IMR-90 (cell line): Measurements from ENCODE around the gene LUZP2. TPM values are rescaled to one million over a fixed set of nuclear protein-coding genes. Genes with fewer than 3 reads are reported as not detected.
A peak's percentile ranks its signal among the peaks of the same experiment; 100 is the strongest.

Experiments used
- ATAC-seq: fragments of 200-7000 bp; cut with Tn5 transposase; 2 replicates; pipeline ENCODE4 v1.9.1; 2020; ENCODE audit warnings: low read depth, mild to moderate bottlenecking, moderate library complexity
- BruUV-seq: library from RNA; stranded (reverse); fragments of 400-500 nt; replicated peaks from 2 replicates; lab custom pipeline; 2021; lab: Mats Ljungman, UMichigan
- CTCF ChIA-PET: fragments of 300-600 bp; formaldehyde crosslinking; extraction: SDS; loops from one replicate; lab custom pipeline; 2021; ENCODE audit warnings: antibody characterized with exemption; lab: Yijun Ruan, JAX
- POLR2A ChIA-PET: fragments of 300-600 bp; sonication (Branson Sonifier 250); formaldehyde crosslinking; loops from one replicate; lab custom pipeline; 2022; ENCODE audit warnings: antibody characterized with exemption; ENCODE audit not compliant: unreplicated experiment; lab: Charles Lee
- DNase-seq: peaks from one replicate; pipeline ENCODE4 v3.0.0; 2013
- H2AFZ ChIP-seq: replicated peaks from 2 replicates; pipeline ENCODE3; 2013; ENCODE audit warnings: low read length, mild to moderate bottlenecking; ENCODE audit not compliant: poor library complexity
- H2AK5ac ChIP-seq: 2 replicates; pipeline ENCODE4 v1.6.1; 2013; ENCODE audit warnings: low read depth, low read length, inconsistent platforms
- H2AK9ac ChIP-seq: replicated peaks from 2 replicates; pipeline ENCODE3; 2013; ENCODE audit warnings: mild to moderate bottlenecking, low read depth, low read length, moderate library complexity; ENCODE audit not compliant: poor library complexity
- H2BK120ac ChIP-seq: 2 replicates; pipeline ENCODE4 v1.6.1; 2013; ENCODE audit warnings: low read depth, low read length, inconsistent platforms
- H2BK15ac ChIP-seq: 3 replicates; pipeline ENCODE4 v1.6.1; 2013; ENCODE audit warnings: low read depth, low read length, inconsistent platforms
- H2BK20ac ChIP-seq: 2 replicates; pipeline ENCODE4 v1.6.1; 2013; ENCODE audit warnings: low read depth, mild to moderate bottlenecking, inconsistent platforms, low read length, moderate library complexity
- H2BK5ac ChIP-seq: 2 replicates; pipeline ENCODE4 v1.6.1; 2013; ENCODE audit warnings: mild to moderate bottlenecking, low read depth, low read length, inconsistent platforms; ENCODE audit not compliant: poor library complexity, severe bottlenecking
- H3K14ac ChIP-seq: replicated peaks from 2 replicates; pipeline ENCODE4 v1.6.1; 2013; ENCODE audit warnings: low read depth, low read length, inconsistent platforms
- H3K18ac ChIP-seq: 2 replicates; pipeline ENCODE4 v1.6.1; 2013; ENCODE audit warnings: low read depth, low read length, control low read depth
- H3K23ac ChIP-seq: 2 replicates; pipeline ENCODE4 v1.6.1; 2013; ENCODE audit warnings: low read depth, low read length, inconsistent platforms
- H3K27ac ChIP-seq: 2 replicates; pipeline ENCODE4 v1.5.1; 2013; ENCODE audit warnings: mild to moderate bottlenecking, control low read depth, low read length; ENCODE audit not compliant: insufficient read depth
- H3K27me3 ChIP-seq: 2 replicates; pipeline ENCODE4 v1.6.1; 2013; ENCODE audit warnings: low read length; ENCODE audit not compliant: control insufficient read depth, insufficient read depth
- H3K36me3 ChIP-seq: 2 replicates; pipeline ENCODE4 v1.6.1; 2013; ENCODE audit warnings: low read length, mixed read lengths; ENCODE audit not compliant: control insufficient read depth, insufficient read depth
- H3K4ac ChIP-seq: 2 replicates; pipeline ENCODE4 v1.6.1; 2013; ENCODE audit warnings: low read depth, low read length, inconsistent platforms
- H3K4me1 ChIP-seq: 2 replicates; pipeline ENCODE4 v1.6.1; 2013; ENCODE audit warnings: low read length, mixed read lengths; ENCODE audit not compliant: control insufficient read depth, insufficient read depth
- H3K4me2 ChIP-seq: 2 replicates; pipeline ENCODE4 v1.6.1; 2013; ENCODE audit warnings: low read depth, mild to moderate bottlenecking, control low read depth, low read length, moderate library complexity
- H3K4me3 ChIP-seq: 2 replicates; pipeline ENCODE4 v1.5.1; 2013; ENCODE audit warnings: low read depth, mild to moderate bottlenecking, control low read depth, low read length, moderate library complexity; ENCODE audit not compliant: insufficient read depth
- H3K56ac ChIP-seq: 2 replicates; pipeline ENCODE4 v1.6.1; 2013; ENCODE audit warnings: low read length, inconsistent platforms; ENCODE audit not compliant: insufficient read depth; ENCODE audit errors: extremely low read depth
- H3K79me1 ChIP-seq, 2 experiments: 2 replicates each; pipeline ENCODE4 v1.6.1; 2013; ENCODE audit warnings: low read length in 2 of 2, inconsistent platforms in 1 of 2, low read depth in 1 of 2
- H3K9ac ChIP-seq: 2 replicates; pipeline ENCODE4 v1.6.1; 2013; ENCODE audit warnings: low read depth, low read length, control low read depth
- H3K9me1 ChIP-seq: 2 replicates; pipeline ENCODE4 v1.6.1; 2013; ENCODE audit warnings: low read length, inconsistent platforms; ENCODE audit not compliant: insufficient read depth
- H3K9me3 ChIP-seq: 2 replicates; pipeline ENCODE4 v1.6.1; 2013; ENCODE audit warnings: low read length; ENCODE audit not compliant: control insufficient read depth, insufficient read depth
- H4K20me1 ChIP-seq: 2 replicates; pipeline ENCODE4 v1.6.1; 2013; ENCODE audit warnings: low read length, inconsistent platforms; ENCODE audit not compliant: insufficient read depth
- H4K5ac ChIP-seq: 2 replicates; pipeline ENCODE4 v1.6.1; 2013; ENCODE audit warnings: mild to moderate bottlenecking, low read depth, low read length, control low read depth
- H4K8ac ChIP-seq, 2 experiments: 2 replicates each; pipeline ENCODE4 v1.6.1; 2013; ENCODE audit warnings: low read depth in 2 of 2, low read length in 2 of 2, control low read depth in 1 of 2, inconsistent platforms in 1 of 2
- H4K91ac ChIP-seq: 2 replicates; pipeline ENCODE4 v1.6.1; 2013; ENCODE audit warnings: low read depth, low read length, inconsistent platforms; ENCODE audit not compliant: insufficient read depth
- CHD1 ChIP-seq: IDR thresholded peaks from 2 replicates; pipeline ENCODE4 v1.6.1; 2012; ENCODE audit warnings: low read depth, low read length, improper control_type of control experiment
- MAFK ChIP-seq: IDR thresholded peaks from 2 replicates; pipeline ENCODE4 v1.6.1; 2012; ENCODE audit warnings: low read depth, low read length, improper control_type of control experiment
- MAZ ChIP-seq: IDR thresholded peaks from 2 replicates; pipeline ENCODE4 v1.6.1; 2012; ENCODE audit warnings: low read depth, mild to moderate bottlenecking, low read length, improper control_type of control experiment, moderate library complexity, borderline replicate concordance
- NFE2L2 ChIP-seq: fragments of 150-350 bp; IDR thresholded peaks from 2 replicates; pipeline ENCODE4 v1.6.1; 2016; ENCODE audit warnings: low read depth, mild to moderate bottlenecking, low read length
- RAD21 ChIP-seq: IDR thresholded peaks from 2 replicates; pipeline ENCODE4 v1.6.1; 2012; ENCODE audit warnings: low read length, improper control_type of control experiment
- RCOR1 ChIP-seq: IDR thresholded peaks from 2 replicates; pipeline ENCODE4 v1.6.1; 2012; ENCODE audit warnings: mild to moderate bottlenecking, low read length, improper control_type of control experiment; ENCODE audit not compliant: insufficient replicate concordance
- RFX5 ChIP-seq: IDR thresholded peaks from 2 replicates; pipeline ENCODE4 v1.8.0; 2012; ENCODE audit warnings: low read depth, mild to moderate bottlenecking, low read length, moderate library complexity
- whole genome bisulfite sequencing, 2 experiments: methylation state at CpG; one replicate each; pipeline versions ENCODE4 v1.1.5 to v1.1.7; 2013; ENCODE audit warnings: missing lambda C conversion rate in 2 of 2; ENCODE audit not compliant: insufficient read length in 1 of 2; ENCODE audit errors: extremely low coverage in 2 of 2; 5-methylcytosine and 5-hydroxymethylcytosine counted together
- dilution Hi-C: fragments of 300-500 bp; cut with HindIII; formaldehyde crosslinking; loops from one replicate; pipeline ENCODE4 v1.14.3; 2018; ENCODE audit warnings: low sequenced_read_pairs; ENCODE audit not compliant: unreplicated experiment
- in situ Hi-C: fragments of 300-500 bp; cut with MboI; formaldehyde crosslinking; loops from 3 replicates; pipeline ENCODE4 v1.14.3; 2019; ENCODE audit warnings: low sequenced_read_pairs, inconsistent platforms, mixed read lengths
- intact Hi-C: fragments of 100-400 bp; cut with micrococcal nuclease; formaldehyde crosslinking; loops from 2 replicates; pipeline ENCODE4 v1.10.0; 2022
- polyA plus RNA-seq, 3 experiments: library from polyadenylated mRNA; depleted of rRNA; stranded (reverse); fragments of >200 nt; gene quantifications; 2 replicates each; pipeline ENCODE4 v1.2.3, GENCODE V29; 2012; ENCODE audit warnings: low replicate concordance in 1 of 3
- total RNA-seq: library from RNA; depleted of rRNA; stranded (reverse); fragments of >200 nt; gene quantifications from 2 replicates; pipeline ENCODE4 v1.2.3, GENCODE V29; 2012
- TF ChIP-seq, protein P1 (sequence below): fragments of 150-350 bp; IDR thresholded peaks from 2 replicates; pipeline ENCODE4 v1.6.1; 2016; ENCODE audit warnings: low read depth, mild to moderate bottlenecking, low read length, moderate library complexity, borderline replicate concordance

The LUZP2 gene
- total and polyA plus RNA-seq, 2 of the 4 experiments (the other 2 are of a cell fraction), result 0.89 to 2.0 TPM

DNA sequence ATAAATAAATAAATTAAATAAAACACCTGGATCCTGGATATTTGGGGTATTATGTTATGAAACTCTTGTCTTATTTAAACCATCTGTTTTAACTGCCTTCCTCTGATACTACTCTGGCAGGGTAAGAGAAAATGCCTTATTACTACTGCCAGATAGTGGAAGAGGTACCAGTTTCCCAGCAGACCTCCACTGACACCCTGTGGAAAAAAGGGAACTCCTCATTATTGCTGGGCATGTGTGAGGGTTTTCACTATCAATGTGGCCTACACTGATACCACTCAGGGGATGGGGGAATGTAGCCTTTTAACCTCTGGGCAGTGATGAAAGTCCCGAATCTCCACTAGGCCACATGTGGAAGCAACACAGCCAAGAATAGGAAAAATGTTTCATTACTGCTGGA lies 121.0 kb downstream of the LUZP2 start:
- no peaks in the 10 kb centered on the region for H3K9me1 ChIP-seq
- H3K36me3 ChIP-seq, result no peaks in the 10 kb centered on the region
- no peaks in the 10 kb centered on the region for H3K4me1 ChIP-seq
- no peak for DNase-seq
- H2AK9ac ChIP-seq, result no peak overlapping the region
- CTCF ChIA-PET, result no interaction called here
- no peak overlapping the region for H3K9ac ChIP-seq
- no peak overlapping the region for H2BK20ac ChIP-seq
- no peak overlapping the region for H3K23ac ChIP-seq
- no peak overlapping the region for H3K4me3 ChIP-seq
- no peak for TF ChIP-seq MAZ
- TF ChIP-seq, protein P1, sequence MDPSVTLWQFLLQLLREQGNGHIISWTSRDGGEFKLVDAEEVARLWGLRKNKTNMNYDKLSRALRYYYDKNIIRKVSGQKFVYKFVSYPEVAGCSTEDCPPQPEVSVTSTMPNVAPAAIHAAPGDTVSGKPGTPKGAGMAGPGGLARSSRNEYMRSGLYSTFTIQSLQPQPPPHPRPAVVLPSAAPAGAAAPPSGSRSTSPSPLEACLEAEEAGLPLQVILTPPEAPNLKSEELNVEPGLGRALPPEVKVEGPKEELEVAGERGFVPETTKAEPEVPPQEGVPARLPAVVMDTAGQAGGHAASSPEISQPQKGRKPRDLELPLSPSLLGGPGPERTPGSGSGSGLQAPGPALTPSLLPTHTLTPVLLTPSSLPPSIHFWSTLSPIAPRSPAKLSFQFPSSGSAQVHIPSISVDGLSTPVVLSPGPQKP, result no peak
- no peak for TF ChIP-seq MAFK
- TF ChIP-seq CHD1, result no peak
- peak; percentile 32 for TF ChIP-seq RAD21
- TF ChIP-seq RFX5, result no peak
- TF ChIP-seq RCOR1, result no peak
- TF ChIP-seq NFE2L2, result no peak
- no peak overlapping the region for H2BK120ac ChIP-seq
- no peak overlapping the region for H3K27ac ChIP-seq
- H2BK5ac ChIP-seq, result no peak overlapping the region
- H3K14ac ChIP-seq, result no peak overlapping the region
- no peak overlapping the region for H2AFZ ChIP-seq
- H3K4me2 ChIP-seq, result no peak overlapping the region
- no peaks in the 10 kb centered on the region for H3K27me3 ChIP-seq
- BruUV-seq, result no TSS peak
- H4K91ac ChIP-seq, result no peak overlapping the region
- no peak overlapping the region for H2BK15ac ChIP-seq
- no peak overlapping the region for H4K8ac ChIP-seq
- no peak overlapping the region for H4K5ac ChIP-seq
- H3K9me3 ChIP-seq, result no peaks in the 10 kb centered on the region
- no peak overlapping the region for H2AK5ac ChIP-seq
- H4K20me1 ChIP-seq, result no peaks in the 10 kb centered on the region
- POLR2A ChIA-PET, result no interaction called here
- H3K4ac ChIP-seq, result no peak overlapping the region
- dilution Hi-C loops, result no loop called here
- intact Hi-C loops, result no loop called here
- in situ Hi-C loops, result no loop called here
- no peaks in the 10 kb centered on the region; a peak in 1 of 4 replicates for H3K79me1 ChIP-seq
- ATAC-seq, result no peak
- no CpG with 5 or more reads among the region's 1 CpG for WGBS, 2 experiments
- no peak overlapping the region for H3K56ac ChIP-seq
- no peak overlapping the region for H3K18ac ChIP-seq
